NK-92 (cell line): Measurements from ENCODE around the gene SPATA4.
A peak's percentile ranks its signal among the peaks of the same experiment; 100 is the strongest.
"Not testable (repeated sequence)": the region's sequence is repeated elsewhere in the genome, so short reads cannot be mapped to it uniquely, and the experiment has no call there.

Experiments used
- DNase-seq: peaks from one replicate; lab custom pipeline; 2025; ENCODE audit not compliant: unreplicated experiment; lab: John Stamatoyannopoulos, UW

SPATA4 gene

GRCh38 chr4:176195184-176195978, at the start of gene SPATA4:
Gene SPATA4, minus strand, starts transcription at chr4:176195585. Its CDS starts 23 bp downstream, at chr4:176195562.
- peak; percentile 60 for DNase-seq

GRCh38 chr4:176242764-176243347, 47.5 kb upstream of the SPATA4 start:
- no peak for DNase-seq

- no peak for DNase-seq
These were observed 46.3 kb upstream of the SPATA4 start for GRCh38 chr4:176241703-176242102.

GRCh38 chr4:176238826-176239225, 43.4 kb upstream of the SPATA4 start:
- no peak for DNase-seq

GRCh38 chr4:176238157-176238610, 42.8 kb upstream of the SPATA4 start:
- no peak for DNase-seq

GRCh38 chr4:176236946-176237345, 41.6 kb upstream of the SPATA4 start:
- no peak for DNase-seq

GRCh38 chr4:176230836-176231235, 35.5 kb upstream of the SPATA4 start:
- no peak for DNase-seq

GRCh38 chr4:176229645-176230044, 34.3 kb upstream of the SPATA4 start:
- DNase-seq, result no peak

- DNase-seq, result no peak
These were observed 31.4 kb upstream of the SPATA4 start for GRCh38 chr4:176226736-176227135.

GRCh38 chr4:176223561-176223960, 28.2 kb upstream of the SPATA4 start:
- no peak for DNase-seq

- no peak for DNase-seq
These were observed 26.8 kb upstream of the SPATA4 start for GRCh38 chr4:176222149-176222548.

GRCh38 chr4:176217510-176217909, 22.1 kb upstream of the SPATA4 start:
- no peak for DNase-seq

- DNase-seq, result not testable (repeated sequence)
These were observed 17.0 kb upstream of the SPATA4 start for GRCh38 chr4:176212351-176212750.

GRCh38 chr4:176210579-176211296, 15.4 kb upstream of the SPATA4 start:
- no peak for DNase-seq

GRCh38 chr4:176210101-176210500, 14.7 kb upstream of the SPATA4 start:
- DNase-seq, result no peak

GRCh38 chr4:176209535-176209934, 14.2 kb upstream of the SPATA4 start:
- no peak for DNase-seq

- no peak for DNase-seq
These were observed 12.5 kb upstream of the SPATA4 start for GRCh38 chr4:176207839-176208238.

- no peak for DNase-seq
These were observed 9.9 kb upstream of the SPATA4 start for GRCh38 chr4:176205299-176205698.

GRCh38 chr4:176198316-176198903, 3.0 kb upstream of the SPATA4 start:
- DNase-seq, result no peak

- no peak for DNase-seq
These were observed 1.4 kb downstream of the SPATA4 start for GRCh38 chr4:176193938-176194337.

GRCh38 chr4:176193126-176193525, 2.3 kb downstream of the SPATA4 start:
- DNase-seq, result no peak
